Kidney capillary endothelial cell (primary cell): ENCODE measurements around the gene ZFP69B.
"Not testable (repeated sequence)": the region's sequence is repeated elsewhere in the genome, so short reads cannot be mapped to it uniquely, and the experiment has no call there.

ENCODE experiments used
- DNase-seq: peaks from one replicate; pipeline ENCODE4 v3.0.0-alpha.2; 2018; ENCODE audit warnings: low spot score

ZFP69B gene

GRCh38 chr1:40435876-40436275, 14.4 kb upstream of the ZFP69B start:
- DNase-seq, result no peak

GRCh38 chr1:40438391-40439015, 11.8 kb upstream of the ZFP69B start:
- DNase-seq, result peak; percentile 31

- no peak for DNase-seq
These were observed 11.0 kb upstream of the ZFP69B start for GRCh38 chr1:40439247-40439646.

GRCh38 chr1:40450495-40451237, 390 bp downstream of the ZFP69B start:
- peak; percentile 36 for DNase-seq

GRCh38 chr1:40451238-40451585, 936 bp downstream of the ZFP69B start:
- no peak for DNase-seq

- DNase-seq, result no peak
These were observed 4.6 kb downstream of the ZFP69B start for GRCh38 chr1:40454873-40455272.

GRCh38 chr1:40462956-40463590, 12.8 kb downstream of the ZFP69B start:
- no peak for DNase-seq

- DNase-seq, result no peak
These were observed 19.1 kb downstream of the ZFP69B start for GRCh38 chr1:40469327-40469726.

- DNase-seq, result no peak
These were observed 25.0 kb downstream of the ZFP69B start for GRCh38 chr1:40475268-40475667.

- peak; percentile 33 for DNase-seq
These were observed 26.8 kb downstream of the ZFP69B start, which contains the start of gene ZFP69 for GRCh38 chr1:40476924-40477677. ZFP69 (plus strand) TSS chr1:40477290; CDS start chr1:40479362, 2,072 bp downstream.

GRCh38 chr1:40477678-40478053, 27.4 kb downstream of the ZFP69B start:
- no peak for DNase-seq

- DNase-seq, result no peak
These were observed 28.0 kb downstream of the ZFP69B start for GRCh38 chr1:40478276-40478675.

GRCh38 chr1:40479156-40479555, 28.9 kb downstream of the ZFP69B start:
- DNase-seq, result no peak

GRCh38 chr1:40495315-40495903, 45.1 kb downstream of the ZFP69B start:
- no peak for DNase-seq

GRCh38 chr1:40502651-40503050, 52.4 kb downstream of the ZFP69B start:
- not testable (repeated sequence) for DNase-seq

- DNase-seq, result no peak
These were observed 57.7 kb downstream of the ZFP69B start for GRCh38 chr1:40507973-40508372.

GRCh38 chr1:40508375-40509341, 58.4 kb downstream of the ZFP69B start, which contains the start of gene EXO5:
EXO5 (plus strand) TSS chr1:40508767; CDS start chr1:40514545, 5,778 bp downstream.
- peak; percentile 53 for DNase-seq
